GM12875 (cell line): ENCODE measurements around the gene PYDC2.

ENCODE experiments used
- H3K4me3 ChIP-seq: one replicate; pipeline ENCODE4 v1.5.1; 2011; ENCODE audit warnings: low read depth, low read length, control low read depth
- TF ChIP-seq, protein P1 (sequence below): IDR thresholded peaks from 2 replicates; pipeline ENCODE4 v1.5.1; 2011; ENCODE audit warnings: low read depth, mild to moderate bottlenecking, control low read depth, inconsistent platforms, low read length, moderate library complexity, borderline replicate concordance; ENCODE audit not compliant: insufficient read depth

The PYDC2 gene

DNA sequence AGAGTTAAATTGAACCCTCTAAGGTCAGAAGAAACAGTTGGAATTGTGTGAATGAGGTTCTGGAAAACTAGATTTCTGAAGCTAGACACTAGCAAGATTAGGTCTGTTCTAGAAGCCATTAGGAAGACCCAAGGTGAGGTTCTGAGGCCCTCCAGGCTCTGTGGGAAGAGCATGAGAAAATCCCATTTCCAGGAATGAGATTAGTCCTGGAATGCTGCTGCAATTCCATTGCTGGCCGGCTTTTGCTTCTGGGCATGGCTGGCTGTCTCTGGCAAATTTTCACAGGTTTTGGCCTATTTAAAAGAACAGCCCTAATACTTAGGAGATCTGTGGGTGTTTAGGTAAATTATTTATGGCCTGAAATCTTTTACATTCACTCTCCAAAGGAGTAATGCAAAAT lies 26.9 kb upstream of the PYDC2 start:
- TF ChIP-seq, protein P1, sequence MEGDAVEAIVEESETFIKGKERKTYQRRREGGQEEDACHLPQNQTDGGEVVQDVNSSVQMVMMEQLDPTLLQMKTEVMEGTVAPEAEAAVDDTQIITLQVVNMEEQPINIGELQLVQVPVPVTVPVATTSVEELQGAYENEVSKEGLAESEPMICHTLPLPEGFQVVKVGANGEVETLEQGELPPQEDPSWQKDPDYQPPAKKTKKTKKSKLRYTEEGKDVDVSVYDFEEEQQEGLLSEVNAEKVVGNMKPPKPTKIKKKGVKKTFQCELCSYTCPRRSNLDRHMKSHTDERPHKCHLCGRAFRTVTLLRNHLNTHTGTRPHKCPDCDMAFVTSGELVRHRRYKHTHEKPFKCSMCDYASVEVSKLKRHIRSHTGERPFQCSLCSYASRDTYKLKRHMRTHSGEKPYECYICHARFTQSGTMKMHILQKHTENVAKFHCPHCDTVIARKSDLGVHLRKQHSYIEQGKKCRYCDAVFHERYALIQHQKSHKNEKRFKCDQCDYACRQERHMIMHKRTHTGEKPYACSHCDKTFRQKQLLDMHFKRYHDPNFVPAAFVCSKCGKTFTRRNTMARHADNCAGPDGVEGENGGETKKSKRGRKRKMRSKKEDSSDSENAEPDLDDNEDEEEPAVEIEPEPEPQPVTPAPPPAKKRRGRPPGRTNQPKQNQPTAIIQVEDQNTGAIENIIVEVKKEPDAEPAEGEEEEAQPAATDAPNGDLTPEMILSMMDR: no peak
- no peak overlapping the region for H3K4me3 ChIP-seq

DNA sequence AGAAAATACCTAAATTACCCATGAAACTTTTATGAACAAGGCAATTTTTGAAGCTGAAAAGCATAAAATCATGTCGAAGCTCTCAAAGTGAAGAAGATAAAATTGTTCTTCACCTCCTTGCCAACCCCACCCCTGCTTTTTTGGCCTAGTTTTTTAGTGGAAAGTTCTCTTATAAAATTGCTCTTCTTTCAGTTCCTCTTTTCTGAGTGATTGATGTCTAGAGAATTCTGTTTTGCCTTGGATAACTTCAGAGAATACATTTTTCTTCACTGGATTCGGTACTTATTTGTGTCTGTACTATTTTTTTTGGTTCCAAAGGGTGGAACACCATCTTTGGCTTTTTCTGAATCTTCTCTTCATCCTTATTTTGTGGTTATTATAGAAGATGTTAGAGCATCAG lies 25.0 kb upstream of the PYDC2 start:
- no peak overlapping the region for H3K4me3 ChIP-seq
- TF ChIP-seq, protein P1: no peak

DNA sequence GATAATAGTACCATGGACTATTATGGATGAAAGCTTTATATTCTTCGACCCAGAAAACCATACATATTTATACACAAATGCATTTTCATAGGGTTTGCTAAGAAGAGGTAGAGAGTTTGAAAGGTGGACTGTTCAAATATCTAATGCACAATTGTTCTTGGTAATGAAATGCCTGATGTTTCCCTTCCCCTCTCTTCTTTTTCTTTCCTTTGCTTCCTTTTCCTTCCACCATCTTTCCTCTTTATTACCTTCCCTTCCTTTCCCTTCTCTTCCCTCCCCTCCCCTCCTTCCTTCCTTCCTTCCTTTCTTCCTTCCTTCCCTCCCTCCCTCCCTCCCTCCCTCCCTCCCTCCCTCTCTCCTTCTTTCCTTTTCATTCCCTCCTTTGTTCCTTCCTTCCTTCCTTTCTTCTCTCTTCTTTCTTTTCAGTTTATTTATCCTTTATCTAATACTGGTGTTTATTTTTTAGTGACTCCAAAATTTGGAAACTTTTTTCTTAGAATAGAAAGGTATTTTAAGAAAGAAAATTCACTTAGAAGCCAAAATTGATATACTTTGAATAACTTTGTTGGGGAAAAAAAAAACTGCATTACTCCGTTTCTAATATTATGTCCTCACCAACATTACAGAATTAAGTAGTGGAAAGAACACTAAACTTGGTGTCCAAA lies 22.7 kb upstream of the PYDC2 start:
- H3K4me3 ChIP-seq: no peak overlapping the region
- TF ChIP-seq, protein P1: no peak

DNA sequence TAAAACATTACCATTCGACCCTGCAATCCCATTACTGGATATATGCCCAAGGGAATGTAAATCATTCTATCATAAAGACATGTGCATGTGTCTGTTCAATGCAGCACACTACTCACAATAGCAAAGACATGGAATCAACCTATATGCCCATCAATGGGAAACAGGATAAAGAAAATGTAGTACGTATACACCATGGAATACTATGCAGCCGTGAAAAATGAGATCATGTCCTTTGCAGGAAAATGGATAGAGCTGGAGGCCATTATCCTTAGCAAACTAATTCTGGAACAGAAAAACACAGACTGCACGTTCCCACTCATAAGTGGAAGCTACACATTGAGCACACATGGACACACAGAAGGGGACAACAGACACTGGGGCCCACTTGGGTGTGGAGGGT lies 20.4 kb upstream of the PYDC2 start:
- no peak overlapping the region for H3K4me3 ChIP-seq
- TF ChIP-seq, protein P1: no peak

DNA sequence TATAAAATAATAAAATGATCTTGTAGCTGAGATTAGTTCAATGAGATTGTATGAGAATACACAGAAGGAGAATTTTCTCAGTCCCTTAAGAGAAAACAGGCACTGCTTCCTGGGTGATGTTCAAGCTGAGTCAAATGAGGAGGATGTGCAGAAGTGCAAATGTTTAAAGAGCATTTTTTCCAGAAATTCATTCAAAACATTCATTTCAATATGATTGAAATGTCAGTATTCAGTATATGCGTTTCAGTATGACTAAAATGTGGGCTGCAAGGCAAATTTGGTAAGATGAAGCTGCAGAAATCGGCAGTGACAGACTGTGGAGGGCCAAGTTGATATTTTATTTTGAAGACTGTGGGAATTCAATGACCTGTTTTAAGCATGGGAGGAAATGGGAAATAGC lies 19.3 kb upstream of the PYDC2 start:
- TF ChIP-seq, protein P1: no peak

DNA sequence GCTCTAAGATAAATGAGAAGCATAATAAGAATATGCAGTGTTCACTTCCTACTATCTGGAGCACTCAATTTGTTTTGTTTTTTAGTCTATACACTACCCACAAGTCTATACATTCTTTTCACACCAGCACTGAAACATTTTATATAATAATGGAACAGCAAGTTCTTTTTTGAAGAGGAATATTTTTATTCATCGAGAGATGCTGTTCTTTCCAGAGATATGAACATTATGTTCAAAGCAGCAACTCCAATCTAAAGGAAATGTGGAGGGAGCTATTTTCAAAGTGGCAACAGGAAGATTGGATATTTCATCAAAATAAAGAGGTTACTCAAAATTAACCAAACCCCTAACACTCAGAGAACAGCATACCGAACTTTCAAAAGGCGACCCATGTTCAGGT lies 16.4 kb upstream of the PYDC2 start:
- no peak overlapping the region for H3K4me3 ChIP-seq
- TF ChIP-seq, protein P1: no peak

More for the DNA sequence above, 19.3 kb upstream of the PYDC2 start:
- H3K4me3 ChIP-seq: no peak overlapping the region

DNA sequence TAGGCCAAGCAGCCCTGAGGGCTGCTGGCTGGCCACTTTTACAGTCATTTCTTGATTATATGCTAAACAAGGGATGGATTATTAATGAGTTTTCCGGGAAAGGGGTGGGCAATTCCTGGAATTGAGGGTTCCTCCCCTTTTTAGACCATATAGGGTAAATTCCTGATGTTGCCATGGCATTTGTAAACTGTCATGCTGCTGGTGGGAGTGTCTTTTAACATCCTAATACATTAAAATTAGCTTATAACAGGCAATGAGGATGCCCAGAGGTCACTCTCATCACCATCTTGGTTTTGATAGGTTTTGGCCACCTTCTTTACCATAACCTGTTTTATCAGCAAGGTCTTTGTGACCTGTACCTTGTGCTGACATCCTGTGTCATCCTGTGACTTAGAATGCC lies 11.7 kb upstream of the PYDC2 start:
- H3K4me3 ChIP-seq: no peak overlapping the region
- TF ChIP-seq, protein P1: no peak
